Right lobe of liver (tissue), 4 donors: ENCODE results near the gene LMAN1.

Experiments
- POLR2A ChIP-seq: fragments of 450-650 bp; IDR thresholded peaks from one replicate; pipeline ENCODE4 v1.6.1; 2017; ENCODE audit warnings: antibody characterized with exemption, mild to moderate bottlenecking
- TF ChIP-seq, protein P1 (sequence below), 4 donors: fragments of 200-600 bp in 3 of 4; fragments of 450-650 bp in 1 of 4; IDR thresholded peaks; one replicate each; pipeline versions ENCODE4 v1.5.1 to v1.8.0; 2016 to 2022; ENCODE audit warnings: antibody characterized with exemption in 4 of 4, mild to moderate bottlenecking in 2 of 4
- donor health status: DM: no; HTN: no; CAD: no.
- donor health status: DM: no; HTN: no; CAD: no.
- donor health status: DM: no; HTN: yes; CAD: no.

GRCh38 chr18:59386909-59387686, 28.0 kb upstream of the LMAN1 start:
- TF ChIP-seq, protein P1, sequence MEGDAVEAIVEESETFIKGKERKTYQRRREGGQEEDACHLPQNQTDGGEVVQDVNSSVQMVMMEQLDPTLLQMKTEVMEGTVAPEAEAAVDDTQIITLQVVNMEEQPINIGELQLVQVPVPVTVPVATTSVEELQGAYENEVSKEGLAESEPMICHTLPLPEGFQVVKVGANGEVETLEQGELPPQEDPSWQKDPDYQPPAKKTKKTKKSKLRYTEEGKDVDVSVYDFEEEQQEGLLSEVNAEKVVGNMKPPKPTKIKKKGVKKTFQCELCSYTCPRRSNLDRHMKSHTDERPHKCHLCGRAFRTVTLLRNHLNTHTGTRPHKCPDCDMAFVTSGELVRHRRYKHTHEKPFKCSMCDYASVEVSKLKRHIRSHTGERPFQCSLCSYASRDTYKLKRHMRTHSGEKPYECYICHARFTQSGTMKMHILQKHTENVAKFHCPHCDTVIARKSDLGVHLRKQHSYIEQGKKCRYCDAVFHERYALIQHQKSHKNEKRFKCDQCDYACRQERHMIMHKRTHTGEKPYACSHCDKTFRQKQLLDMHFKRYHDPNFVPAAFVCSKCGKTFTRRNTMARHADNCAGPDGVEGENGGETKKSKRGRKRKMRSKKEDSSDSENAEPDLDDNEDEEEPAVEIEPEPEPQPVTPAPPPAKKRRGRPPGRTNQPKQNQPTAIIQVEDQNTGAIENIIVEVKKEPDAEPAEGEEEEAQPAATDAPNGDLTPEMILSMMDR (IDR thresholded peaks at IDR 0.05), result no peak
- no peak for TF ChIP-seq POLR2A
